ENCODE results near the gene PGAP2. TPM values are rescaled to one million over a fixed set of nuclear protein-coding genes. Genes with fewer than 3 reads are reported as not detected.
A peak's percentile ranks its signal among the peaks of the same experiment; 100 is the strongest.
"Not testable (repeated sequence)": the region's sequence is repeated elsewhere in the genome, so short reads cannot be mapped to it uniquely, and the experiment has no call there.

PGAP2 gene
- total and polyA plus RNA-seq, 9 donors = 7.7 to 17.6 (median 13.1) TPM

DNA sequence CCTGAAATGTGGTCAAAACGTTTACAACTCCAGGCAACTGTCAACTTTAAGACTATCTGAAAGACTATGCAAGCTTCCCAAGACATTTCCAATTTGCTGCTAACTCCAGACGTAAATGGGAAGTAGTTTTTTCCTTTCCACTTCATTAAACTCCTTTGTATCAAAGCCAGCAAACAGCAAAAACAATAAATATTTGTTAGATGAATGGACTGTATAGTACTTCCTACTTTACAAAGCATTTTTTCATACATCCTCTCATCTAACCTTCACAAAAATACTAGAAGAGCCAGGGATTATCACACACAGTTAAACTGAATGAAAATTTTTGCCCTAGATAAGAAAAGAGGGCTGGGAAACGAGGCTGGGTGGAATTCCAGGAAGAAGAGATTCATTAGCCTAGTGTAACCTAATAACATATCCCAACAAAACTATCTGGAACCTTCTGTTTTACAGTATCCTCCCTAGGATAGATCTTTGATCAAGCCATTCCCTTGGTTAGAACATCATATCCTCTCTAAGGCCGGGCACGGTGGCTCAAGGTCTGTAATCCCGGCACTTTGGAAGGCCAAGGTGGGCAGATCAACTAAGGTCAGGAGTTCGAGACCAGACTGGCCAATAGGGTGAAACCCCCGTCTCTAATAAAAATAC is 21.5 kb upstream of the PGAP2 start:
- intact Hi-C loops (cut with DNase I) = no loop called here
- H3K36me3 ChIP-seq = no peaks in the 10 kb centered on the region
- H3K27ac ChIP-seq = no peak overlapping the region
- 46 to 57% (median 54%) methylated on average over 8 of the region's 8 CpGs for WGBS, 3 donors
- H3K4me1 ChIP-seq (ENCODE audit: insufficient read depth) = peaks cover 6% of the 10 kb centered on the region
- TF ChIP-seq EP300 (IDR thresholded peaks at IDR 0.05) = no peak
- TF ChIP-seq, protein P1, sequence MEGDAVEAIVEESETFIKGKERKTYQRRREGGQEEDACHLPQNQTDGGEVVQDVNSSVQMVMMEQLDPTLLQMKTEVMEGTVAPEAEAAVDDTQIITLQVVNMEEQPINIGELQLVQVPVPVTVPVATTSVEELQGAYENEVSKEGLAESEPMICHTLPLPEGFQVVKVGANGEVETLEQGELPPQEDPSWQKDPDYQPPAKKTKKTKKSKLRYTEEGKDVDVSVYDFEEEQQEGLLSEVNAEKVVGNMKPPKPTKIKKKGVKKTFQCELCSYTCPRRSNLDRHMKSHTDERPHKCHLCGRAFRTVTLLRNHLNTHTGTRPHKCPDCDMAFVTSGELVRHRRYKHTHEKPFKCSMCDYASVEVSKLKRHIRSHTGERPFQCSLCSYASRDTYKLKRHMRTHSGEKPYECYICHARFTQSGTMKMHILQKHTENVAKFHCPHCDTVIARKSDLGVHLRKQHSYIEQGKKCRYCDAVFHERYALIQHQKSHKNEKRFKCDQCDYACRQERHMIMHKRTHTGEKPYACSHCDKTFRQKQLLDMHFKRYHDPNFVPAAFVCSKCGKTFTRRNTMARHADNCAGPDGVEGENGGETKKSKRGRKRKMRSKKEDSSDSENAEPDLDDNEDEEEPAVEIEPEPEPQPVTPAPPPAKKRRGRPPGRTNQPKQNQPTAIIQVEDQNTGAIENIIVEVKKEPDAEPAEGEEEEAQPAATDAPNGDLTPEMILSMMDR (IDR thresholded peaks at IDR 0.05) = no peak
- TF ChIP-seq POLR2A (IDR thresholded peaks at IDR 0.05) = no peak
- DNase-seq = no peak
- no peaks in the 10 kb centered on the region for H3K9me3 ChIP-seq
- no peaks in the 10 kb centered on the region for H3K27me3 ChIP-seq
- no peak overlapping the region for H3K4me3 ChIP-seq

- not testable (repeated sequence) for DNase-seq; H3K4me1 ChIP-seq (ENCODE audit: insufficient read depth); H3K4me3 ChIP-seq; H3K9me3 ChIP-seq; H3K36me3 ChIP-seq; H3K27me3 ChIP-seq; H3K27ac ChIP-seq
- intact Hi-C loops (cut with DNase I) = loop anchor here in 1 of 4 donors (10.0 kb wide), 1 partner anchor 50 kb away; the partner anchor contains the start of gene RHOG
- 95 to 98% (median 96%) methylated on average over 10 of the region's 10 CpGs for WGBS, 3 donors
Measured at GRCh38 chr11:3794387-3794786, 14.0 kb upstream of the PGAP2 start.

GRCh38 chr11:3795131-3796001 is 13.0 kb upstream of the PGAP2 start:
- TF ChIP-seq, protein P1 (IDR thresholded peaks at IDR 0.05) = no peak
- TF ChIP-seq EP300 (IDR thresholded peaks at IDR 0.05) = no peak
- TF ChIP-seq POLR2A (IDR thresholded peaks at IDR 0.05) = no peak
- Histone ChIP-seq H3K9me3 (no peaks in the 10 kb centered on the region), H3K4me3 (peak overlapping the region; percentile 99), H3K36me3 (no peaks in the 10 kb centered on the region), H3K4me1 (ENCODE audit: insufficient read depth) (peaks cover 5% of the 10 kb centered on the region), H3K27me3 (no peaks in the 10 kb centered on the region), H3K27ac (no peak overlapping the region)
- intact Hi-C loops (cut with DNase I) = loop anchor here in 3 of 4 donors (5.0 to 10.0 kb wide), 3 partner anchors 42 to 49 kb away; partner anchors contain the start of gene RHOG (in 2 of the 3)
- no peak for DNase-seq
- 70 to 78% (median 72%) methylated on average over 8 of the region's 8 CpGs for WGBS, 3 donors

- H3K36me3 ChIP-seq = no peaks in the 10 kb centered on the region
- 20 to 38% (median 20%) methylated on average over 6 of the region's 6 CpGs for WGBS, 3 donors
- DNase-seq = no peak
- TF ChIP-seq, protein P1 (IDR thresholded peaks at IDR 0.05) = no peak
- TF ChIP-seq EP300 (IDR thresholded peaks at IDR 0.05) (no peak), POLR2A (IDR thresholded peaks at IDR 0.05) (no peak)
- peak overlapping the region in 1 of 2 donors; percentile 93 for H3K27ac ChIP-seq
- intact Hi-C loops (cut with DNase I) = loop anchor here in 3 of 4 donors (5.0 to 10.0 kb wide), 3 partner anchors 41 to 49 kb away; partner anchors contain the start of gene RHOG (in 2 of the 3)
- H3K9me3 ChIP-seq = no peaks in the 10 kb centered on the region
- peaks cover 5% of the 10 kb centered on the region for H3K4me1 ChIP-seq (ENCODE audit: insufficient read depth)
- H3K27me3 ChIP-seq = no peaks in the 10 kb centered on the region
- H3K4me3 ChIP-seq = peak overlapping the region; percentile 99
Measured at GRCh38 chr11:3796002-3796311, 12.4 kb upstream of the PGAP2 start.

All from ovary (tissue), 9 donors.